GM15510 (cell line): ENCODE results near the gene RUFY4.
"Not testable (repeated sequence)": the region's sequence is repeated elsewhere in the genome, so short reads cannot be mapped to it uniquely, and the experiment has no call there.

Experiments
- POLR2A ChIP-seq: IDR thresholded peaks from 3 replicates; pipeline ENCODE4 v1.6.1; 2011; ENCODE audit warnings: borderline replicate concordance; ENCODE audit not compliant: insufficient read length; ENCODE audit errors: extremely low read depth

Gene RUFY4

GRCh38 chr2:218068721-218069334, at the start of gene RUFY4:
TSS of gene RUFY4 (plus strand) at chr2:218069253. CDS start at chr2:218070606, 1,353 bp downstream.
- TF ChIP-seq POLR2A = not testable (repeated sequence)

GRCh38 chr2:218019411-218020060, 49.5 kb upstream of the RUFY4 start:
- TF ChIP-seq POLR2A = no peak

GRCh38 chr2:218020281-218020680, 48.8 kb upstream of the RUFY4 start:
- no peak for TF ChIP-seq POLR2A

- no peak for TF ChIP-seq POLR2A
Measured at GRCh38 chr2:218020966-218021535, 48.0 kb upstream of the RUFY4 start.

GRCh38 chr2:218021536-218022071, 47.4 kb upstream of the RUFY4 start:
- no peak for TF ChIP-seq POLR2A

- no peak for TF ChIP-seq POLR2A
Measured at GRCh38 chr2:218022131-218022850, 46.8 kb upstream of the RUFY4 start.

GRCh38 chr2:218022851-218023530, 46.1 kb upstream of the RUFY4 start:
- TF ChIP-seq POLR2A = no peak

- TF ChIP-seq POLR2A = no peak
Measured at GRCh38 chr2:218023636-218024035, 45.4 kb upstream of the RUFY4 start.

GRCh38 chr2:218024336-218024735, 44.7 kb upstream of the RUFY4 start:
- TF ChIP-seq POLR2A = no peak

- no peak for TF ChIP-seq POLR2A
Measured at GRCh38 chr2:218024871-218025270, 44.2 kb upstream of the RUFY4 start.

- no peak for TF ChIP-seq POLR2A
Measured at GRCh38 chr2:218026244-218026643, 42.8 kb upstream of the RUFY4 start.

GRCh38 chr2:218026676-218027425, 42.2 kb upstream of the RUFY4 start:
- TF ChIP-seq POLR2A = no peak

- no peak for TF ChIP-seq POLR2A
Measured at GRCh38 chr2:218027426-218028188, 41.4 kb upstream of the RUFY4 start.
